Measurements from ENCODE around the gene SUCO. TPM values are rescaled to one million over a fixed set of nuclear protein-coding genes. Genes with fewer than 3 reads are reported as not detected.

SUCO gene
- total RNA-seq, 1 experiment from 2014 or later: 37.7 TPM

- no peaks in the 10 kb centered on the region; the same call in 1 of the 2 replicates for H3K27me3 Mint-ChIP-seq (ENCODE audit: low read depth)
- H3K14ac ChIP-seq (ENCODE audit: insufficient read depth, low read length): no peak overlapping the region
- H3K36me3 Mint-ChIP-seq (ENCODE audit: insufficient read depth in 1 of 3, low read depth in 3 of 3): no peaks in the 10 kb centered on the region
- H3K9me3 ChIP-seq (ENCODE audit: control insufficient read depth, low read depth, low read length): no peaks in the 10 kb centered on the region
- H3K18ac ChIP-seq (ENCODE audit: insufficient read length, low read depth, low read length): no peak overlapping the region
- H4K91ac ChIP-seq (ENCODE audit: insufficient read length, low read depth, low read length): no peak overlapping the region
- no peaks in the 10 kb centered on the region for H3K23me2 ChIP-seq (ENCODE audit: insufficient read length, low read depth, low read length, poor library complexity, severe bottlenecking)
- H4K8ac ChIP-seq (replicated peaks; ENCODE audit: insufficient read length, low read depth, low read length): no peak overlapping the region
- no peaks in the 10 kb centered on the region for H3K79me2 ChIP-seq (ENCODE audit: insufficient read depth, low read length)
- no peak overlapping the region for H2BK120ac ChIP-seq (ENCODE audit: low read depth, low read length, poor library complexity, severe bottlenecking)
- H4K5ac ChIP-seq (ENCODE audit: insufficient read length, low read depth, low read length): no peak overlapping the region
- H2BK20ac ChIP-seq (ENCODE audit: low read depth, low read length, poor library complexity, severe bottlenecking): no peak overlapping the region
- no peak overlapping the region for H3K4ac ChIP-seq (ENCODE audit: low read depth, low read length)
- no peaks in the 10 kb centered on the region for H3K9me3 Mint-ChIP-seq
- TF ChIP-seq CTCF (conservative IDR thresholded peaks at IDR 0.05): no peak
- no peak overlapping the region for H3K56ac ChIP-seq (ENCODE audit: insufficient read length, low read depth, low read length)
- peaks cover 6 to 7% of the 10 kb centered on the region in 2 experiments; a peak in 3 of 4 replicates for H3K4me1 Mint-ChIP-seq
- no peak overlapping the region for H3K27ac Mint-ChIP-seq
- H3K27me3 ChIP-seq (ENCODE audit: insufficient read depth, low read length): no peaks in the 10 kb centered on the region
- no peak overlapping the region for H3K9ac ChIP-seq (ENCODE audit: extremely low read depth, insufficient read length, low read length)
- no peaks in the 10 kb centered on the region for H3K4me1 ChIP-seq (ENCODE audit: insufficient read depth, low read length)
- no peaks in the 10 kb centered on the region for H4K20me1 ChIP-seq (ENCODE audit: control insufficient read depth, insufficient read depth, insufficient read length)
- no peaks in the 10 kb centered on the region for H3K79me1 ChIP-seq (ENCODE audit: insufficient read depth, low read depth, low read length, poor library complexity, severe bottlenecking)
- H3K4me2 ChIP-seq (ENCODE audit: insufficient read depth, insufficient read length, low read length): no peak overlapping the region
- H2BK12ac ChIP-seq (ENCODE audit: insufficient read length, low read depth, low read length): no peak overlapping the region
- no peak overlapping the region for H3T11ph ChIP-seq (ENCODE audit: low read length)
- no peak overlapping the region for H2AK5ac ChIP-seq (ENCODE audit: insufficient read length, low read length)
- H3K23ac ChIP-seq (ENCODE audit: insufficient read length, low read depth, low read length): no peak overlapping the region
- no peak overlapping the region for H2AFZ ChIP-seq (ENCODE audit: low read length)
- H2BK15ac ChIP-seq (ENCODE audit: low read depth, low read length): no peak overlapping the region
- no peak for DNase-seq
- H2BK5ac ChIP-seq (ENCODE audit: insufficient read length, low read length): no peak overlapping the region
- no peak overlapping the region for H3K4me3 Mint-ChIP-seq
- H3K27ac ChIP-seq (ENCODE audit: insufficient read length, low read depth, low read length): no peak overlapping the region
Measured at GRCh38 chr1:172483448-172483847, 49.5 kb upstream of the SUCO start.

Measured in H9 (cell line).